A549 (cell line): ENCODE measurements around the gene MARCHF9. TPM values are rescaled to one million over a fixed set of nuclear protein-coding genes. Genes with fewer than 3 reads are reported as not detected.

Experiments
- ATAC-seq, 2 experiments: fragments of 200-7000 bp in 1 of 2; fragments of >200 bp in 1 of 2; cut with Nextera tagmentation in 1 of 2; cut with Tn5 transposase in 1 of 2; 3 replicates each; pipeline versions ENCODE4 v1.8.0 to v1.9.1; 2018 to 2020; ENCODE audit warnings: mild to moderate bottlenecking in 1 of 2, moderate library complexity in 1 of 2
- CTCF ChIA-PET: fragments of 300-600 bp; sonication (Branson Sonifier 250); formaldehyde crosslinking; extraction: SDS; loops from one replicate; lab custom pipeline; 2021; ENCODE audit warnings: antibody characterized with exemption, inconsistent platforms; lab: Yijun Ruan, JAX
- POLR2A ChIA-PET: fragments of 350-600 bp; formaldehyde crosslinking; extraction: SDS; loops from one replicate; lab custom pipeline; 2021; ENCODE audit warnings: antibody characterized with exemption, inconsistent platforms; lab: Yijun Ruan, JAX
- DNase-seq, 2 experiments: peaks; one replicate each; pipeline versions ENCODE4 v3.0.0 to v3.0.0-alpha.2; 2011 to 2016; ENCODE audit warnings: low read depth in 1 of 2, low spot score in 1 of 2
- FAIRE-seq: peaks from 2 replicates; lab custom pipeline; 2011; peaks lifted over from hg19 to GRCh38; lab: Jason Lieb, UNC
- H3K27ac ChIP-seq, 2 experiments: fragments of >200 bp; sonication (Bioruptor Twin); formaldehyde crosslinking; 3 replicates each; pipeline ENCODE4 v1.5.1; 2016 to 2017
- H3K4me1 ChIP-seq: fragments of >200 bp; sonication (Bioruptor Twin); formaldehyde crosslinking; 3 replicates; pipeline ENCODE4 v1.6.1; 2016
- H3K4me2 ChIP-seq: fragments of >200 bp; sonication (Bioruptor Twin); formaldehyde crosslinking; 3 replicates; pipeline ENCODE4 v1.6.1; 2016
- H3K4me3 ChIP-seq: fragments of >200 bp; sonication (Bioruptor Twin); formaldehyde crosslinking; 3 replicates; pipeline ENCODE4 v1.5.1; 2016
- H3K9me3 ChIP-seq: fragments of >200 bp; sonication (Bioruptor Twin); formaldehyde crosslinking; 3 replicates; pipeline ENCODE4 v1.6.1; 2016
- CEBPB ChIP-seq, 2 experiments: fragments of >200 bp in 1 of 2; sonication (Bioruptor Twin) in 1 of 2; formaldehyde crosslinking in 1 of 2; IDR thresholded peaks; 2 replicates each; pipeline ENCODE4 v1.6.1; 2012 to 2016
- CHD2 ChIP-seq: fragments of 150-350 bp; IDR thresholded peaks from 2 replicates; pipeline ENCODE4 v1.6.1; 2014; ENCODE audit warnings: low read length; ENCODE audit not compliant: partially characterized antibody
- CHD4 ChIP-seq: fragments of 200-600 bp; sonication (generic); IDR thresholded peaks from 2 replicates; pipeline ENCODE4 v1.6.1; 2016; ENCODE audit warnings: antibody characterized with exemption, mild to moderate bottlenecking, borderline replicate concordance
- EHF ChIP-seq: fragments of 250-450 bp; sonication (Bioruptor Pico); IDR thresholded peaks from 2 replicates; pipeline ENCODE4 v1.5.0; 2020; ENCODE audit warnings: mild to moderate bottlenecking
- EHMT2 ChIP-seq: fragments of 200-600 bp; sonication (generic); IDR thresholded peaks from 2 replicates; pipeline ENCODE4 v1.6.1; 2016; ENCODE audit warnings: antibody characterized with exemption, low read depth, mild to moderate bottlenecking, moderate library complexity
- EP300 ChIP-seq, 2 experiments: fragments of >200 bp; sonication (Bioruptor Twin); formaldehyde crosslinking; IDR thresholded peaks; 2 replicates in 1 of 2; 3 replicates in 1 of 2; pipeline ENCODE4 v1.6.1; 2016 to 2017
- FOSL2 ChIP-seq, 2 experiments: fragments of 450-650 bp in 1 of 2; fragments of >200 bp in 1 of 2; sonication (Bioruptor Twin) in 1 of 2; formaldehyde crosslinking; IDR thresholded peaks; 2 replicates each; pipeline versions ENCODE4 v1.5.0 to v1.6.1; 2016 to 2020; ENCODE audit warnings: mild to moderate bottlenecking in 1 of 2, moderate library complexity in 1 of 2
- FOXS1 ChIP-seq: fragments of 250-450 bp; sonication (Bioruptor Pico); IDR thresholded peaks from 2 replicates; pipeline ENCODE4 v1.5.0; 2020; ENCODE audit warnings: mild to moderate bottlenecking, moderate library complexity
- HEYL ChIP-seq: fragments of 250-450 bp; sonication (Bioruptor Pico); IDR thresholded peaks from 2 replicates; pipeline ENCODE4 v1.8.0; 2021; ENCODE audit warnings: mild to moderate bottlenecking, moderate library complexity
- JUN ChIP-seq, 2 experiments: fragments of >200 bp; sonication (Bioruptor Twin); formaldehyde crosslinking; IDR thresholded peaks; 2 replicates in 1 of 2; 3 replicates in 1 of 2; pipeline ENCODE4 v1.6.1; 2016 to 2017
- JUNB ChIP-seq: fragments of >200 bp; sonication (Bioruptor Twin); formaldehyde crosslinking; IDR thresholded peaks from 2 replicates; pipeline ENCODE4 v1.6.1; 2016
- KDM1A ChIP-seq: fragments of 200-600 bp; sonication (generic); IDR thresholded peaks from 2 replicates; pipeline ENCODE4 v1.6.1; 2016; ENCODE audit warnings: low read depth, mild to moderate bottlenecking
- MAZ ChIP-seq: fragments of 150-350 bp; IDR thresholded peaks from 2 replicates; pipeline ENCODE4 v1.6.1; 2014; ENCODE audit warnings: antibody characterized with exemption, low read depth, low read length, borderline replicate concordance
- MYC ChIP-seq: IDR thresholded peaks from 2 replicates; pipeline ENCODE4 v1.6.1; 2012; ENCODE audit warnings: mild to moderate bottlenecking, inconsistent platforms, low read length, improper control_type of control experiment, borderline replicate concordance
- POLR2A ChIP-seq: IDR thresholded peaks from 2 replicates; pipeline ENCODE4 v1.6.1; 2012; ENCODE audit warnings: mild to moderate bottlenecking, low read length
- RAD21 ChIP-seq, 2 experiments: fragments of >200 bp in 1 of 2; sonication (Bioruptor Twin) in 1 of 2; formaldehyde crosslinking in 1 of 2; IDR thresholded peaks in 1 of 2; conservative IDR thresholded peaks in 1 of 2; 2 replicates in 1 of 2; 3 replicates in 1 of 2; pipeline ENCODE4 v1.6.1; 2012 to 2018; ENCODE audit warnings: inconsistent platforms in 1 of 2
- RFX5 ChIP-seq: fragments of 450-650 bp; IDR thresholded peaks from 2 replicates; pipeline ENCODE4 v1.7.1; 2014; ENCODE audit warnings: antibody characterized with exemption, mild to moderate bottlenecking, moderate library complexity
- RNF2 ChIP-seq: fragments of 200-600 bp; sonication (generic); IDR thresholded peaks from 2 replicates; pipeline ENCODE4 v1.6.1; 2016; ENCODE audit warnings: low read depth, mild to moderate bottlenecking, antibody characterized with exemption, moderate library complexity, borderline replicate concordance
- SMC3 ChIP-seq: fragments of >200 bp; sonication (Bioruptor Twin); formaldehyde crosslinking; IDR thresholded peaks from 3 replicates; pipeline ENCODE4 v1.6.1; 2018; ENCODE audit warnings: inconsistent platforms
- SREBF2 ChIP-seq: fragments of 450-650 bp; IDR thresholded peaks from 2 replicates; pipeline ENCODE4 v1.6.1; 2014; ENCODE audit warnings: mild to moderate bottlenecking, moderate library complexity
- TP53 ChIP-seq: fragments of 250-450 bp; sonication (Bioruptor Pico); IDR thresholded peaks from 2 replicates; pipeline ENCODE4 v1.5.0; 2021; ENCODE audit warnings: mild to moderate bottlenecking, moderate library complexity
- ZC3H11A ChIP-seq: fragments of 450-650 bp; IDR thresholded peaks from 2 replicates; pipeline ENCODE4 v1.6.1; 2014; ENCODE audit warnings: antibody characterized with exemption, mild to moderate bottlenecking
- ZFP36 ChIP-seq: fragments of 450-650 bp; IDR thresholded peaks from 2 replicates; pipeline ENCODE4 v1.6.1; 2014; ENCODE audit warnings: borderline replicate concordance; ENCODE audit not compliant: partially characterized antibody
- WGBS: methylation state at CpG from one replicate; pipeline ENCODE4 v1.1.6; 2017; ENCODE audit errors: missing lambda C conversion rate; 5-methylcytosine and 5-hydroxymethylcytosine counted together
- polyA plus RNA-seq, 4 experiments: library from polyadenylated mRNA; depleted of rRNA in 3 of 4; stranded (reverse); fragments of >200 nt; fragmentation: RNase III in 1 of 4; extraction: RNeasy Plus Mini Kit Qiagen cat#74134 plus additional on column Dnase treatment in 1 of 4; gene quantifications; 2 replicates in 3 of 4; 3 replicates in 1 of 4; pipeline ENCODE4 v1.2.3, GENCODE V29; 2011 to 2017
- TF ChIP-seq, protein P1 (sequence below): fragments of >200 bp; sonication (Bioruptor Twin); formaldehyde crosslinking; IDR thresholded peaks from 3 replicates; pipeline ENCODE4 v1.5.1; 2016
- TF ChIP-seq, protein P2 (sequence below): fragments of 250-450 bp; sonication (Bioruptor Pico); IDR thresholded peaks from 2 replicates; pipeline ENCODE4 v1.5.0; 2021; ENCODE audit warnings: mild to moderate bottlenecking, moderate library complexity, borderline replicate concordance
- TF ChIP-seq, protein P3 (sequence below): fragments of 150-350 bp; IDR thresholded peaks from 2 replicates; pipeline ENCODE4 v1.6.1; 2014; ENCODE audit warnings: low read depth, mild to moderate bottlenecking, low read length
- TF ChIP-seq, protein P4 (sequence below): IDR thresholded peaks from 2 replicates; pipeline ENCODE4 v1.6.1; 2012; ENCODE audit warnings: low read depth, borderline replicate concordance
- TF ChIP-seq, protein P5 (sequence below): fragments of 200-600 bp; sonication (generic); IDR thresholded peaks from 2 replicates; pipeline ENCODE4 v1.6.1; 2016; ENCODE audit warnings: antibody characterized with exemption, mild to moderate bottlenecking, moderate library complexity

Gene MARCHF9
- polyA plus RNA-seq, 2 of the 4 experiments (the other 2 are of a cell fraction) = 6.8 to 7.2 TPM

DNA sequence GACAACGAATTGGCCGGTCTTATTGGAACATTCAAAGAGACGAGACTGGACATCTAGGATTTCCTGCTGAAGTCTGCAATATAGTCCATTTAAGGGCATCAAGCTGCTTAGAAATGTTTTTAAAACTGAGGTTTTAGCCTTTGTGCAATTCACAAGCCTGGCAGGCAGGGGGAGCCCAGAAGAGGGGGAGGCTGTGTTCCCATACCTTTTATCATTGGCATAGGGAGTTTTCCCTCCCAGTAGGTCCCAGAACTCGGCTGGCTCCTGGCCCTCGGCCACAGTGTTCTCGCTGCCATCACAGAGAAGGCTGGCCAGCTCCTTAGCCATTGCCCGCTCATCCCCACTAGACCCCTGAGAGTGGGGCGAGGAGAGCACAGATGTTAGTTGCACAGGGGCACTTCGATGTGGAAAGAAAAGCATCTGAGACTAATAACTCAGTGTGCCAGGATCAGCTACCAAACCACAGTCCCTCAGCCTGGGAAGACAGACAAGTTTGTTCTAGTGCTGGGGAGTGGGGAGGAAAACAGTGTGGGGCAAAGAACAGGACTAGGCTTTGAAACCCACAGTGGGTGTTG is 48.5 kb downstream of the MARCHF9 start:
- WGBS = 57% methylated on average over 7 of the region's 9 CpGs
- ChIA-PET CTCF (interaction anchor here (0.6 to 6.6 kb wide), 24 partner anchors 10 to 1347 kb away, joined by 3 to 64 read pairs (median 7); partner anchors contain the start of genes AVIL, CYP27B1 and TSFM), POLR2A (interaction anchor here (0.9 to 1.3 kb wide), 2 partner anchors 10 to 31 kb away, joined by 3 to 4 read pairs; partner anchors contain the start of genes EEF1AKMT3 and METTL1)
- TF ChIP-seq TP53 (CRISPR knock-in tag) (no peak), ZFP36 (no peak), CHD4 (no peak), MYC (no peak), EP300 (IDR thresholded peaks at IDR 0.05) (no peak), FOSL2 (IDR thresholded peaks at IDR 0.05) (no peak), FOSL2 (CRISPR knock-in tag; IDR thresholded peaks at IDR 0.05) (no peak), RAD21 (conservative IDR thresholded peaks at IDR 0.05 in 1 of 2, IDR thresholded peaks at IDR 0.05 in 1 of 2) (peak; percentile 61 to 63), ZC3H11A (no peak), HEYL (no peak), RNF2 (no peak), EHMT2 (no peak), KDM1A (no peak), JUN (IDR thresholded peaks at IDR 0.05) (no peak), CEBPB (IDR thresholded peaks at IDR 0.05) (no peak), EHF (no peak), SMC3 (peak; percentile 74)
- TF ChIP-seq, protein P1, sequence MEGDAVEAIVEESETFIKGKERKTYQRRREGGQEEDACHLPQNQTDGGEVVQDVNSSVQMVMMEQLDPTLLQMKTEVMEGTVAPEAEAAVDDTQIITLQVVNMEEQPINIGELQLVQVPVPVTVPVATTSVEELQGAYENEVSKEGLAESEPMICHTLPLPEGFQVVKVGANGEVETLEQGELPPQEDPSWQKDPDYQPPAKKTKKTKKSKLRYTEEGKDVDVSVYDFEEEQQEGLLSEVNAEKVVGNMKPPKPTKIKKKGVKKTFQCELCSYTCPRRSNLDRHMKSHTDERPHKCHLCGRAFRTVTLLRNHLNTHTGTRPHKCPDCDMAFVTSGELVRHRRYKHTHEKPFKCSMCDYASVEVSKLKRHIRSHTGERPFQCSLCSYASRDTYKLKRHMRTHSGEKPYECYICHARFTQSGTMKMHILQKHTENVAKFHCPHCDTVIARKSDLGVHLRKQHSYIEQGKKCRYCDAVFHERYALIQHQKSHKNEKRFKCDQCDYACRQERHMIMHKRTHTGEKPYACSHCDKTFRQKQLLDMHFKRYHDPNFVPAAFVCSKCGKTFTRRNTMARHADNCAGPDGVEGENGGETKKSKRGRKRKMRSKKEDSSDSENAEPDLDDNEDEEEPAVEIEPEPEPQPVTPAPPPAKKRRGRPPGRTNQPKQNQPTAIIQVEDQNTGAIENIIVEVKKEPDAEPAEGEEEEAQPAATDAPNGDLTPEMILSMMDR = peak; percentile 70
- TF ChIP-seq, protein P2, sequence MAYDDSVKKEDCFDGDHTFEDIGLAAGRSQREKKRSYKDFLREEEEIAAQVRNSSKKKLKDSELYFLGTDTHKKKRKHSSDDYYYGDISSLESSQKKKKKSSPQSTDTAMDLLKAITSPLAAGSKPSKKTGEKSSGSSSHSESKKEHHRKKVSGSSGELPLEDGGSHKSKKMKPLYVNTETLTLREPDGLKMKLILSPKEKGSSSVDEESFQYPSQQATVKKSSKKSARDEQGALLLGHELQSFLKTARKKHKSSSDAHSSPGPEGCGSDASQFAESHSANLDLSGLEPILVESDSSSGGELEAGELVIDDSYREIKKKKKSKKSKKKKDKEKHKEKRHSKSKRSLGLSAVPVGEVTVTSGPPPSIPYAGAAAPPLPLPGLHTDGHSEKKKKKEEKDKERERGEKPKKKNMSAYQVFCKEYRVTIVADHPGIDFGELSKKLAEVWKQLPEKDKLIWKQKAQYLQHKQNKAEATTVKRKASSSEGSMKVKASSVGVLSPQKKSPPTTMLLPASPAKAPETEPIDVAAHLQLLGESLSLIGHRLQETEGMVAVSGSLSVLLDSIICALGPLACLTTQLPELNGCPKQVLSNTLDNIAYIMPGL (CRISPR knock-in tag) = no peak
- Histone ChIP-seq H3K4me3 (no peak overlapping the region), H3K27ac (no peak overlapping the region), H3K9me3 (no peaks in the 10 kb centered on the region), H3K4me2 (no peak overlapping the region), H3K4me1 (no peaks in the 10 kb centered on the region)
- DNase-seq (peak; percentile 53 to 69), ATAC-seq (peak; percentile 86 to 91), FAIRE-seq (no peak)

DNA sequence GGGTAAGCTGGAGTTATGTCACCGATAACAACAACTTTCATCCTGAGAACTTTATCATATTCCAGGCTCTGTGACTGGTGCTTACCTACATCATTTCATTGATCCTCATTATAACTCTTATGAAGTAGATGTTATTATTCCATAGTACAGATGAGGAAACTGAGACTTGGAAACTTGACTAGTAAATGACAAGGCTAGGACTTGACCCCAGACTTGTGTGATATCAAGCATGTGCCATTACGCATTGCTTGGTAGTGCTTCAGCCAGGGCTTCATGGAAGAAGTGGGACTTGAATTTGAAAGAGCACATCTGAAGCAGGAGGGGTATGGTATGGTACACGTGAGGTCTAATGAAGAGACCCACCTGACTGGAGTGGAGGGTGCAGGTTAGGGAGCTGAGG is 51.8 kb downstream of the MARCHF9 start:
- TF ChIP-seq EP300 (IDR thresholded peaks at IDR 0.05) (no peak), SREBF2 (no peak), MAZ (no peak), POLR2A (no peak), FOXS1 (no peak), RNF2 (no peak), CHD2 (no peak), HEYL (no peak), JUNB (no peak), TP53 (CRISPR knock-in tag) (no peak), RFX5 (no peak)
- TF ChIP-seq, protein P3, sequence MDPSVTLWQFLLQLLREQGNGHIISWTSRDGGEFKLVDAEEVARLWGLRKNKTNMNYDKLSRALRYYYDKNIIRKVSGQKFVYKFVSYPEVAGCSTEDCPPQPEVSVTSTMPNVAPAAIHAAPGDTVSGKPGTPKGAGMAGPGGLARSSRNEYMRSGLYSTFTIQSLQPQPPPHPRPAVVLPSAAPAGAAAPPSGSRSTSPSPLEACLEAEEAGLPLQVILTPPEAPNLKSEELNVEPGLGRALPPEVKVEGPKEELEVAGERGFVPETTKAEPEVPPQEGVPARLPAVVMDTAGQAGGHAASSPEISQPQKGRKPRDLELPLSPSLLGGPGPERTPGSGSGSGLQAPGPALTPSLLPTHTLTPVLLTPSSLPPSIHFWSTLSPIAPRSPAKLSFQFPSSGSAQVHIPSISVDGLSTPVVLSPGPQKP = no peak
- TF ChIP-seq, protein P4, sequence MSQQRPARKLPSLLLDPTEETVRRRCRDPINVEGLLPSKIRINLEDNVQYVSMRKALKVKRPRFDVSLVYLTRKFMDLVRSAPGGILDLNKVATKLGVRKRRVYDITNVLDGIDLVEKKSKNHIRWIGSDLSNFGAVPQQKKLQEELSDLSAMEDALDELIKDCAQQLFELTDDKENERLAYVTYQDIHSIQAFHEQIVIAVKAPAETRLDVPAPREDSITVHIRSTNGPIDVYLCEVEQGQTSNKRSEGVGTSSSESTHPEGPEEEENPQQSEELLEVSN = no peak
- TF ChIP-seq, protein P5, sequence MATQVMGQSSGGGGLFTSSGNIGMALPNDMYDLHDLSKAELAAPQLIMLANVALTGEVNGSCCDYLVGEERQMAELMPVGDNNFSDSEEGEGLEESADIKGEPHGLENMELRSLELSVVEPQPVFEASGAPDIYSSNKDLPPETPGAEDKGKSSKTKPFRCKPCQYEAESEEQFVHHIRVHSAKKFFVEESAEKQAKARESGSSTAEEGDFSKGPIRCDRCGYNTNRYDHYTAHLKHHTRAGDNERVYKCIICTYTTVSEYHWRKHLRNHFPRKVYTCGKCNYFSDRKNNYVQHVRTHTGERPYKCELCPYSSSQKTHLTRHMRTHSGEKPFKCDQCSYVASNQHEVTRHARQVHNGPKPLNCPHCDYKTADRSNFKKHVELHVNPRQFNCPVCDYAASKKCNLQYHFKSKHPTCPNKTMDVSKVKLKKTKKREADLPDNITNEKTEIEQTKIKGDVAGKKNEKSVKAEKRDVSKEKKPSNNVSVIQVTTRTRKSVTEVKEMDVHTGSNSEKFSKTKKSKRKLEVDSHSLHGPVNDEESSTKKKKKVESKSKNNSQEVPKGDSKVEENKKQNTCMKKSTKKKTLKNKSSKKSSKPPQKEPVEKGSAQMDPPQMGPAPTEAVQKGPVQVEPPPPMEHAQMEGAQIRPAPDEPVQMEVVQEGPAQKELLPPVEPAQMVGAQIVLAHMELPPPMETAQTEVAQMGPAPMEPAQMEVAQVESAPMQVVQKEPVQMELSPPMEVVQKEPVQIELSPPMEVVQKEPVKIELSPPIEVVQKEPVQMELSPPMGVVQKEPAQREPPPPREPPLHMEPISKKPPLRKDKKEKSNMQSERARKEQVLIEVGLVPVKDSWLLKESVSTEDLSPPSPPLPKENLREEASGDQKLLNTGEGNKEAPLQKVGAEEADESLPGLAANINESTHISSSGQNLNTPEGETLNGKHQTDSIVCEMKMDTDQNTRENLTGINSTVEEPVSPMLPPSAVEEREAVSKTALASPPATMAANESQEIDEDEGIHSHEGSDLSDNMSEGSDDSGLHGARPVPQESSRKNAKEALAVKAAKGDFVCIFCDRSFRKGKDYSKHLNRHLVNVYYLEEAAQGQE = no peak
- ChIA-PET CTCF (interaction anchor here (0.8 to 1.7 kb wide), 8 partner anchors 12 to 99 kb away, joined by 3 to 6 read pairs (median 3); partner anchors contain the start of gene TSFM), POLR2A (no interaction called here)
- FAIRE-seq (no peak), ATAC-seq (no peak), DNase-seq (no peak)
- H3K4me1 ChIP-seq = peaks cover 11% of the 10 kb centered on the region
- no peak overlapping the region for H3K4me3 ChIP-seq
- H3K4me2 ChIP-seq = no peak overlapping the region
- no peak overlapping the region for H3K27ac ChIP-seq
- 91% methylated on average over 3 of the region's 3 CpGs for WGBS
- no peaks in the 10 kb centered on the region for H3K9me3 ChIP-seq
